ENCODE results near the gene KCNIP4.

The KCNIP4 gene

GRCh38 chr4:20904966-20905365, 1043.6 kb downstream of the KCNIP4 start:
- DNase-seq, result no peak

DNA sequence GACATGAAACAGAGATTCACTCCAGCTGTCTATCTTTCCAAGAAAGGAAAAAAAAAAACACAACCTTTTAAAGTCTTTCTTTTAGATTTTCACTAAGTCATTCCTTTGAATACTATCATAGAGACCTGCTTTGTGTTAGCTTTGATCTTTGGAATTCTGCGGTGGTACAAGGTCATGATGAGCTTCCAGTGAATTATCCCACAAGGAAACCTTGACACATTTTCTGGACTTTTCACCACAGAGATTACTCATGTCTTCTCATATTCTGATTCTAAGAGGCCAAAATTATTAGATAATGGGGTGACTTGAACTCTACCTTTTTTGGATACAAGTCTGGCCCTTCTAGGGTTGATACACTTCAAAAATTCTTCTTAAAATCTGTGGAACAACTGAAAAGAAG, 1046.7 kb downstream of the KCNIP4 start:
- DNase-seq, result no peak

DNA sequence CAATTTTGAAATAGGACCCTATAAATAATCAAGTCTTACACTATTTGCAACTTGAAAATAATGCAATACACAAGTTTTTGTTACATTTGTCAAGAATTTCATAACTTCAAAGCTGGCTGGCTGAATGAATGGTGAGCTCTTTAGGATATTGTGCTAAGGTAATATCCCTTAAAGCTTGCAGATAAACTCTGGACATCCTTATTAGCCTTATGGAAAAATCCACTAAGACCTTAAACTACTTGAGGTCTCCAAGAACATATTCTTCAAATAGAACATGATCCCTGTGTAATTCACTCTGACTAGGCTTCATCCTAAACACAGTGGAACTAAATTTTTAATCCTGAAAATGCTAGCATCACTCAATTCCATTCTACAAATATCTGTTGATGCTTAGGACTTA, 1049.0 kb downstream of the KCNIP4 start:
- DNase-seq, result no peak

DNA sequence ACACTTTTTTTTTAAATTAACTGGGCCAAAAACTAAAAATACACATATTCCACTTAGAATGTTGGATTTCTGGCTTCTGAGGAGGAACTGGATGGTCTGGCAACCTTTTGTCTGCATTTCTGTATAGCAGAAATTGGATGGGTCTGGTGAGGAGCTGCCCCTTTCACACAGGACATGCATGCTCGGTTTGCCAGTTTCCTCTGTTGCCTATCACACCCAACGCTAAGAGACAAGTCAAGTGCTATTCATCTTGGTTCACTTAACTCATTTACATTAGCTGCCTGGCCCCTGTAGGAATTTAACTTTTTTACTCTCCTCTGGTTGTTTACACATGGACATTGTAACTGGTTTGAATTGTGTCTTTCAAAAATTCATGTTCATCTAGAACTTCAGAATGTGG, 1052.6 kb downstream of the KCNIP4 start:
- no peak for DNase-seq

DNA sequence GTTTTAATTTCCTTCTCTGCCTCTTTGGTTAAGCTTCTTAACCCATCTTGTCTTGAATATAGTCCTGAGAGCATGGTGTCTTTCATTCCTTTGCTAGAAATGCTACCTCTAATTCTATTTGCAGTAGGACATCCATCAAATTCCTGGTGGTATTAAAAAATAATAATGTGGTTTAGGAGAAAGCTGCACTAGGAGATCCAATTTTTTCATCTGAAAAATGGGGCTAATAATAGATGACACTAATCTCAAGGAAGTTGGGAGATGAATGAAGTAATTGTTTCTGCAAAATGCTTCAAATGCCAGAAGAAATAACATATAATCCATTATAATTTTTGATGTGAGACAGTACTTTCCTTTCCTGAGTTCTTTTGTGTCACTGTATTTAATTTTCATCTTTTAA, 1053.4 kb downstream of the KCNIP4 start:
- DNase-seq, result no peak

DNA sequence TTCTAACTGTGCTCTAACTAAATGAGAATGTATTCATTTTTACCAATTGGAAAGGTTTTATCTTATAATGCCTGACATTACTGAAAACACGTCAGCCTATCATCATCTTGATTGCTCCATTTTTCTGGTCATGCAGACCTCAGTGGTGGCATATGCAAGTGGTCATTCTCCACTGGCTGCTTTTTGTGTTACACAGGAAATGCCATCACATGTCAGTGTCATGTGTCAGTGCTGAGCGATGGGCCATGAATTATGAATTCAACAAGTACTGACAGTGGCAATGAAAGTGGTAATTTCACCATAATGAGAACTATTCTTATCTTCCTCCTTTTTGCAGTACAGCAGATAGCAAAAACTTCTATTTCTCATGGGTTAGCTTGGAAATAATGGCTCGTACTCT, 1057.8 kb downstream of the KCNIP4 start:
- no peak for DNase-seq

- no peak for DNase-seq
These were observed 1058.7 kb downstream of the KCNIP4 start for GRCh38 chr4:20889901-20890300.

DNA sequence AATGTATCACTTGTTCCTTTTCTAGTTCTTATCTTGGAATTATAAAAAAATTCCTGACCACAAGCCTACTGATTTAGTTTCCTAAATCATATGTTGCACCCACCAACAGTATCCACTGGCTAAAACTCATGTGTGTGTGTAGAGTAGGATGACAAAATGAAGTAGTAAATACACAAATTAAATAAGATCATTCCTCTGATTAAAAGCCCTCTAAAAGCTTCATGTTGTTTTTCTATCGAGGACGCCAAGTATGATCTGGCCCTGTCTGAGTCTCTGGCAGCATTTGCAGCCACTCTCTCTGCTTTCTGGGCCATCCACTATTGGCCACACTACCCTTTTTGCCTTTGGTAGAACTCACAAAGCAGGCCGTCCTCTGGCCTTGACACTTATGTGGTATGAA, 1064.9 kb downstream of the KCNIP4 start:
- DNase-seq, result no peak

GRCh38 chr4:20883231-20883630, 1065.3 kb downstream of the KCNIP4 start:
- DNase-seq, result no peak

- no peak for DNase-seq
These were observed 1066.1 kb downstream of the KCNIP4 start for GRCh38 chr4:20882500-20882899.

- DNase-seq, result no peak
These were observed 1066.9 kb downstream of the KCNIP4 start for GRCh38 chr4:20881658-20882057.

GRCh38 chr4:20878806-20879205, 1069.8 kb downstream of the KCNIP4 start:
- no peak for DNase-seq

GRCh38 chr4:20870436-20870835, 1078.1 kb downstream of the KCNIP4 start:
- no peak for DNase-seq

- no peak for DNase-seq
These were observed 1080.5 kb downstream of the KCNIP4 start for GRCh38 chr4:20868108-20868507.

DNA sequence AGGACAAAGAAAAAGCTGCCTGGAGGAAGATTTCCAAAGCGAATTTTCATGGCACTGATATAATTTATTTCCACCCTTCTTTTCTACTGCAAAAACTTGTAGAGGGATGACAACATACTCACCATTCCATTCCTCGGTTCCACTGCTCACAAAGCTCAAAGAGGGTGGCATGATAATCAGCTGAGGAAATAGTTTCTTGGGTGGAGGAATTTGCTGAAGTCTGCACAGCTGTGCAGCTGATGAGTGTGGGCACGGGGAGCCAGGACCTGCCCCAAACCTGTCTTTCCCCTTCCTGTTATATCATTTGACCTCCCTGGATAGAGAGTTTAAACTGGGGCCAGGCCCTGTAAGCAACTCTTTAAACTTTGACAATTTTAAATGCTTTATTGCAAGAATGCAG, 1087.7 kb downstream of the KCNIP4 start:
- no peak for DNase-seq

DNA sequence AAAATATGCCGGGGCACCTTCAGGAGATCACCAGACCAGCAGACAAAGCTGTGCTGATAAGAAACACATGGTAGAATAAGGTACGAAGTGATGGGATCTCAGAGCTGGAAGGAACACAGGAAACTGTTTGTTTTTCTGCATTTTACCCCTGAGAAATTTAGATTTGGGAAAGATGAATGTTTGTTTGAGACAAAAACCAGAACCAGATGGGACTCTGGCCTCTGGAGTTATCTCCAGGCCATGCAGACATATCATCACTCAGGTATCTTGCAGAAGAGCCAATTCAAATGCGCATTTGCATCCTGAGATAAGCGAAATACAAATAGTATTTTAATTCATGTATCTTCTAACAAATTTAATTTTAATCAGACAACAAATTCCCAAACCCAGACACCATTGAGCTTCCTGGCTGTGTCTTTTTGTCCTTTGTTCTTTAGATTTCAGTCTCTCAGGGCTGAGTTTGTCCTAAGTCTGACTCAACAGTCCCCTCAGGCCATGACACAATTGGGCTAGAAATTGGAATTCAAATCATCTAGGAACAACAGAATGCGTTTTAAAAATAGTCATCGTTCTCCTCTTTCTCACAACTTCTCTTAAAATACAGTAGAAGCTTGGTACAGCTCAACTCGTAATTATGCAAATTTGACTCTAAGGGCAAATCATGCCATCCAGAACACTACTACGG, 1089.3 kb downstream of the KCNIP4 start:
- no peak for DNase-seq

GRCh38 chr4:20857081-20857480, 1091.5 kb downstream of the KCNIP4 start:
- no peak for DNase-seq

DNA sequence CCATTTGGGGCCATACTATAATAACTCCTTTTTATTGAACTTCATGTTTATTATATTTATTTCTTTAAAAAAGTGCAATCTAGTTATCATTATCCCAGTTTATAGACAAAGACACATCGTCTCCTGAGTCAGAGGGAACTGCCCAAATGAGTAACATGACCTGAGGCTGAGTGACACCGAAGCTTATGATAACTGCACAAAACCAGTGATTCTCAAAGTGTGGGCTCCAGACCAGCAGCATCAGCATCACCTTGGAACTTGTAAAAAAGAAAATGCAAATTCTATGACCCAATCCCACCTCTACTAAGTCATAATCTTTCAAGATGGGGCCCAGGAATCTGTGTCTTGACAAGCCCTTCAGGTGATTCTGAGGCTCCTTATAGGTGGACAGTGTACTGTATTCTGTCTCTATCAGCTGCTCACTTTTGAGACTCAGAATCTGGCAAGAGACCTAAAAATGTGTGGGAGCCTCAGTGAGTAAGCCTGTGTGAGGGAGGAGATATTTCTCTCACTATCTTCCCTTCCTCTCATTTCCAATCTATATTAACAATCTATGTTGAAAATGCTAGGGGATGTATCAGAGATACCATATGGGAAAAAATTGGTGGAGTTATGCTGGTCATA, 1101.3 kb downstream of the KCNIP4 start:
- no peak for DNase-seq

GRCh38 chr4:20844311-20844710, 1104.3 kb downstream of the KCNIP4 start:
- no peak for DNase-seq

DNA sequence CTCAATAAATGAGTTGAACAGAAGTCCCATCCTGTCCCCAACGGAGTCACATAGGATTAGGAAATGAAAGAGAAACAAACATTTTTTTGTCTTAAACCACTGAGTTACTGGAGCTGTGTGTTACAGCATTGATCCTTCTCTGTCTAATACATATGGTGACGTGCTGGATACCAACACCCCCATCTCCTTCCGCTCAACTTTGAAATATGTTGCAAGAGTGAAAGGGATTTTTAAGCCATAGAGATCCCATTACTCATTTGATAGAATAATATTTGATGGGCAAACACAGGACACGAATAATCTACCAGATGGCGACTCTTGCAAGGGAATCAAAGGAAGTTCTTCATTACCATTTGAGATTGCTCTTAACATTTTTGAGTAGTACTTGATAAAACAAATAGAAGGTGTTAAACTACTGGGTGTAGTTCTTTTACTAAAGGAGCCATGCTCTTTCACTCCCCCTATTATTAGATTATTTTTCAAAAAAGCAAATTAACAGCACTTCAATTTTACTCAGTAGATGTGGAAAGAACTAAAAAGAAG, 1107.9 kb downstream of the KCNIP4 start:
- no peak for DNase-seq

DNA sequence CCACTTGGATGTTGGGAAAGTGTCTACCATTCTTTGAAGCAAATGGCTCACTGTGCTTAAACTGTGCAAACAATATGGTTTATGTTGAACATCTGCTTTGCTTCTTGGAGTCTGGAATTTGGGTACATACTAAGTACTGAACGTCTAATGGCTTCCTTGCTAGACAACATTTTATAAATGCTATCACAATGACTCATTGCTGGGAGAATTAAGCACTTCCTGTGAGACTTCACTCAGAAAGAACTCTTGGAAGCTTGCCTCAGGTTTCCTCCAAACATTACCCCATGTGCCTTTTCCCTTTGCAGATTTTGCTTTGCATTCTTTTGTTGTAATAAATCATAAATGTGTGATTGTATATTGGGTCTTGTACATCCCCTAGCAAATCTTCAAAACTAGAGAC, 1108.6 kb downstream of the KCNIP4 start:
- DNase-seq, result no peak

DNA sequence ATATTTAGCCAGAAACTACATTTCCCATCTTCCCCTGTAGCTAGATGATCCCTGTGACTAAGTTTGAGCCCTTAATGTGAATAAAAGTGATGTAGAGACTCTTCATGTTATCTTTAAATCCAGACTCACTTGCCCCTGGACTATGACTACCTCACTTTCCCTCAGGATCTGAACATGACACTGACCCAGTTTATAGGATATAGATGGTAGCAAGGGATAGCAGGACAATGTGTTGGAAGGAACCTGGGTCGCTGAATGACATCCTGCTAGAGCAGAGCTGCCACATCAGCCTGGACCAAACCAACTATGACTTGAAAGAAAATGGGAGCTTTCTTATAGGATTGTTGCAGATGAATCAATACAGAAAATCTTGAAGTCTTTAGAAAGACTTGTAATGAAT, 1110.1 kb downstream of the KCNIP4 start:
- no peak for DNase-seq

DNA sequence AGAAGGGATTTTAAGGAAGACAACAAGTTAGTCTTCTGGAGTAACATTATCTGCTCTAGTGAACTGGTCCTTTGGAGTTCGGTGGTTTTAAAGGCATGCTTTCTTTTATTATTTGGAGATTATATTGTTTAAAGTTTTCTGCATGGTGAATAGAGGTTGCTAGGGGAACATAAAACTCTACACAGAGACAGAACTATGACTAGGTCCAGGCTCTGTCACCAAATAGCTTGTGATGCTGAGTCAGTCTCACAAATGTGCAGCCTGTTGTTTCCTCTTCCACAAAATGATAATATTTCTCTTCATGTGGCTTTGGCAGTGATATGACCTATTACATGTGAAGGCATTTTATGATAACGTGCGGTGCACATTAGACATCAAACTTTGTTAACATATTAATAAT, 1115.7 kb downstream of the KCNIP4 start:
- no peak for DNase-seq

DNA sequence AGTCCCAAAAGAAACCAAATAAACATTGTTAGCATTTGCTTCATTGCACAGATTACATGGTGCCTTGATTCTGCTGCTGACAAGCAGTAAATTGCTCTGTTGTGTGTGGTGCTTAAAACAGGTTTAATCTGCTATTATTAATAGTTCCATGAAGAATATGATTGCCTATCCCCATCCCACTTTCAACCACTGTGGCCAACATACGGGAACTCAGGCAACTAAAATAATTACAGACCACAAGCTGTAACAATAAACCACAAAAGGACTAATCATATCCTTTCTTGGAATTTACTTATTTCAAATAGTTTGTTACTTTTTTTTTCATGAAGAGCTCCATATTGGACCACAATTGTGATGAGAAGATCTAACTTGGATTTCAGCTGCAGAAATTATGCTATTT, 1116.8 kb downstream of the KCNIP4 start:
- no peak for DNase-seq
